NCI-H524 treated with DMSO at 0.1 percent for 48 hours (cell line): Measurements from ENCODE around the gene ZBTB17.

Experiments used
- DNase-seq: peaks from one replicate; lab custom pipeline; 2025; lab: John Stamatoyannopoulos, UW

Gene ZBTB17

DNA sequence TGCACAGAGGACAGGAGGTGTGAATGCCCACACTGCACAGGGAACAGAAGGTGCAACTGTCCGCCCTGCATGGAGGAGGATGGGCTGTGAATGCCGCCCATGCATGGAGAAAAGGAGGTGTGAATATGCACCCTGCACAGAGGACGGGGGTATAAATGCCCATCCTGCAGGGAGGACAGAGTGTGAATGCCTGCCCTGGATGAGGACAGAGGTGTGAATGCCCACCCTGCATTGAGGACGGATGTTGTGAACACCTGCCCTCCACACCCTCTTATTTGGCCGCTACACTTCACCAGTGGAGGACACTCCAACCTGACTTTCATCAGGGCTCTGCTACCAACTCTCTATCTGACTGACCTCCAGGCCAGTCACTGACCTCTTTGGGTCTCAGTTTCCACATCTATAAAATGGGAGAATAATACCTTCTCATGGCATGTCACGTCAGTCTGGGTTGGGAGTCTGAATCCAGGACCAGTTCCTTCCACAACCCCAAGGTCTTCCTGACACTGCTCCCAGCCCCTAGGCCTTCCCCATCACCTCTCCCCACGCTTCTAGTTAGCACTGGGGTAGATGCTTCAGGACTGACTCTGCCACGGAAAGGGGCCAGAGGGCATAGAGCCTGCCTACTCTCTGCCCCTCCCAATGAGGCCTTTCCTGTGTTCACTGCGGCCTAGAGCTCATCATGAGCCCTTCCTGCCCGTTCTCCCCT, 28.4 kb downstream of the ZBTB17 start:
- DNase-seq = no peak

DNA sequence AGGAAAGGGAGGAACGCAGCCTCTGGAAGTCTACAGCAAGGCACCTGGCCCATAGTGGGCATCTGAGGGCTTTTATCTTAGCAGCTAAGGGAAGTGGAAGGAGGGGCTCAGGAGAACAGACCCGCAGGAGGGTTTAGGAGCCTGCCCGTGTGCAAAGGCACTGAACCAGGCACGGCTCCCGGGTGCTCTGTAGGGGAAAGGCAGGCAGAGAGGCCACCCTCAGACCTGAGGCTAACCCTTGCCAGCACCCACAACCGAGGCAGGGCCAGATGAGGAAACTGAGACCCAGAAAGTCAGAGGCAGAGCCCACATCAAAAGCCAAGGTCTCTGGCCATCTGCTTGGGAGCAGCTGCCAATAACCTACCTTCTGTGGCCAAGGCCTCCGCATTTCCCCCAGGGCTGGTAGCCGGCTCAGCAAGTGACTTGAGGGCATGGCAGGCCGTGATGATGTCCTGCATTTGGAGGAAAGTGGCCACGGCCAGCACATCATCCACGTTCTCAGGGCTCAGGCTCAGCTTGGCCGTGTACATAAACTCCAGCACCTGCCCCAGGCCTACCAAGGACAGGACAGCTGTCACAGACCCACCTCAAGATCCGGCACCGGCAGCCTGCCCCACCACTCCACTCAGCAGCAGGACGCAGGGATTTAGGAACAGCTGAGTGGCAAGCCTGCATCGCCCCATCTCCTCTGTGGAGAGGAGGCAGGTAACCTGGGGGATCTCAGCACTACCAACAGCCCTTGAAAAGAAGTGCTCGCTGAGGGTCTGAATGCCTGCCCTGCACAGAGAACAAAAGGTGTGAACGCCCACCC, 29.1 kb downstream of the ZBTB17 start:
- DNase-seq = no peak

DNA sequence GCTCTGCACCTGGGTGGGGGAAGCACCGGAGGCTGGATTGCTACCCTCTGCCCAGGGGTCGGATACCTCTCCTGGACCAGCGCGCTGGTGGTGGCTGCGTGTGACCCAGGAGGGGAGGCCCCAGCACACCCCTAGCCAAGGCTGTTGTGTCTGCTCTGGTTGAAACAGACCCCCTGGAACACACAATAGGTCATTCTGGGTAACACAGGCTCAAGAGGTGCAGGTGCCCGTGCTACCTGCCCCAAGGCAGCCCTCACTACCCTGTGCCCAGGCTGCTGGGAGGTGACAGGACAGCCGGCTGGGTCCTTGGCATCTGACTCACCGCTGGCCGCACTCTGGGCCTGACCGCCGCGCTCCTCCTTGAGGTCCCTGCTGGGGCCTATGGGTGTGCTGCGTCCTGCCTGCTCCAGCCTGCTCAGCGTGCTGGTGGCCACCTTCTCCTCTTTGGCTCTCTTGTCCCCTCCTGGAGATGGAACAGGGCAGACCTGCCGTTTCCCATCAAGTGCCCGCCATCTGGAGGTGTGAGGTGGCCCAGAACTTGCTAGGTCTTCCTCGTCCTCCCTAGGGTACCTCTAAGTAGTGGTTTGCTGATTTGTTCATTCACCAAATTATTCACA, 30.0 kb downstream of the ZBTB17 start:
- DNase-seq = no peak

DNA sequence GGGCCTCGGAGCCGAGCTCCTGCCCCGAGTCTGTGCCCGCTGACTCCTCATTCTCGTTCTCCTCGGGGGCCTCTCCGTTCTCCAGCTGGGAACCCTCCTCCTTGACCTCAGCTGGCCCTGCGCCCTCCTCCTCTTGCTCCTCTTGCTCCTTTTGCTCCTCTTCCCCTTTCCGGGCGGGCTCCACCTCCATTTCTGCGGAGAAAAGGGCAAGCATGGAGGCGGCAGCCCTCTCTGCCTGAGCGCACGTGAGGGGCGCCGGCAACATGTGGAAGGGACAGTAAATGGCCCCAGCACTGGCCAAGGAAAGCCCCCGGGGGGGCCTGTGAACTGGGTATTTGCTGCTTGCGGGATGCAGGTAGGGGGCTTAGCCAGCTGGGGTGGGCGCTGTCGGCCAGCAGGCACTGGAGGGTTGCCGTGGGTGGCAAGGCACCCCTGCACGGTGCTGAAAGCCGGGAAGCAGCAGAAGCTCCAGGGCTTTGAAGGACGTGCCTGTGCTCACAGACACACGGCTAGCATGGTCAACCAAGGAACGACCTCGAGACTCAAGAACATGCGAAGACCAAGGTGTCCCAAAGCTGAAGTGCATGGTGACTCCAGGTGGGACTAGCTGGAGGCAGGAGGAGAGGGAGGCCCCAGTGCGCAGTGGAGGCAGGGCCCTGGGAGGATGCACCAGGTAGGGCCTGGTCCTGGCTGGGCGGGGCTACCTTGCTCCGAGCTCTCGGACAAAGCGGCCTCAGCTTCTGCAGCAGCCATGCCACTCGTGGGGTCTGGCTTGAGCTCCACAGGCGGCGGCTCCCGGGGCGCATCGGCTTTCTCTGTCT, 30.7 kb downstream of the ZBTB17 start:
- no peak for DNase-seq

DNA sequence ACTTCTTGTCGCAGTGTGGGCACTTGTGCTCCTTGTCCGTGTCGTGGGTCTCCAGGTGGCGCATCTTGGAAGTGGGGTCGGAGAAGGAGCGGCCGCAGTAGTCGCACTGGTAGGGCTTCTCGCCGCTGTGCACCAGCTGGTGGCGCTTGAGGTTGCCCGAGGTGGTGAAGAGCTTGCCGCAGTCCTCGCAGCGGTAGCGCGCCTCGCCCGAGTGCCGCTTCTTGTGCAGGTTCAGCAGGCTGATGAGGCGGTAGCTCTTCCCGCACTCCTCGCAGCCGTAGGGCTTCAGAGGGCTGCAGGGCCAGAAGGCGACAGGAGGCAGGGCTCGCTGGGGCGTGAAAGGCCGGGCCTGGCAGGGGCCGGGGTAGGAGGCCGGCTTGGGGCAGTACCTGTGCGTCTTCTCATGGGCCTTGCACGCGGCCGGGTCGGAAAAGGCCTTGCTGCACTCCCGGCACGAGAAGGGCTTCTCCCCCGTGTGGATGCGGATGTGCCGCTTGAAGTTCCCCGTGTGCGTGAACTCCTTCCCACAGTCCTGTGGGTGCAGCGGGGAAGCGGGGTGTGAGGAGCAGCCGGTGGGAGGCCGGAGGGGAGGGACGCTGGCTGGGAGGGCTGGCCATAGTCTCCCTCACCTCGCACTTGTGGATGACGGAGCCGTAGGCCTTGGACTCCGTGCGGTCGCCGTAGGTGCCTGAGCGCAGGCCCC, 31.4 kb downstream of the ZBTB17 start:
- no peak for DNase-seq

DNA sequence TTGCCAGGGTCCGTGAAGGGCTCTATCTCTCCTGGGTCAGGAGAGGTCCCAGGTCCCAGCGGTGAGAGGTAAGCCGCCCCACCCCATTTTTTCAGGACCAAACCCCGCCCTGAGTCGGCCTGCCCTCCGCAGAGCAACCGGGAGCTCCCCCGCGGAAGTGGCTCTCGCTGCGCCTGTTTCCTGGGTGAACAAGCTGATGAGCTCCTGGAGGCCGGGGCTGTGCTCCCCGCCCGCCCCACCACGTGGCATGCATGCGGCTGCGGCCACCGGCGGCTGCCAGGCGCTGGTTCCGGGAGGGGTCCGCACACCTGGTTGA, 32.0 kb downstream of the ZBTB17 start:
- no peak for DNase-seq

DNA sequence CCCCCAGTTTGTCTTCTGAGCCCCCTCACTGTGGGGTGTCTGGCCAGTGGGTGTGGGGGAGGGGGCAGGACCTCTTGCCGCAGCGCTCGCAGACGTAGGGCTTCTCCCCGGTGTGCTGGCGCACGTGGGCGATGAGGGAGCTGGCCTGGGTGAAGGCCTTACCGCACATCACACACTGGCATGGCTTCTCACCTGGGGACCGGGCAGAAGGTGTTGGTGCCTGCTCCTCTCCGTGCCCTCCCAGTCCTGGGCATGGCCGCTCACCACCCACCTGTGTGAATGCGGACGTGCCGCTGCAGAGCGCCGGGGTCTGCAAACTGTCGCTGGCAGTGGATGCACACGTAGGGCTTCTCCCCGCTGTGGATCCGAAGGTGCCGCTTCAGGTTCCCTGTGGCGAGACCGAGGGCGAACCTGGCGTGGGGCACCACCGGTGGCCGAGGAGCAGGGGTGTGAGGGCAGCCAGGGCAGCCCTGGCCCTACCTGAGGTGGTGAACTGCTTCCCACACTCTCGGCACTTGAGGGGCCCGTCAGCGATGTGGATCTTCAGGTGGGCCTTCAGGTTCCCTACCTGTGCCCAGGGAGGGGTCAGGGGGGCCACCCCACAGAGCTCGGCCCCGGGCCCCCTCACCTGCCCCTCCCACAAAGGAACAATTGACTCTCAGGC, 32.4 kb downstream of the ZBTB17 start:
- no peak for DNase-seq

DNA sequence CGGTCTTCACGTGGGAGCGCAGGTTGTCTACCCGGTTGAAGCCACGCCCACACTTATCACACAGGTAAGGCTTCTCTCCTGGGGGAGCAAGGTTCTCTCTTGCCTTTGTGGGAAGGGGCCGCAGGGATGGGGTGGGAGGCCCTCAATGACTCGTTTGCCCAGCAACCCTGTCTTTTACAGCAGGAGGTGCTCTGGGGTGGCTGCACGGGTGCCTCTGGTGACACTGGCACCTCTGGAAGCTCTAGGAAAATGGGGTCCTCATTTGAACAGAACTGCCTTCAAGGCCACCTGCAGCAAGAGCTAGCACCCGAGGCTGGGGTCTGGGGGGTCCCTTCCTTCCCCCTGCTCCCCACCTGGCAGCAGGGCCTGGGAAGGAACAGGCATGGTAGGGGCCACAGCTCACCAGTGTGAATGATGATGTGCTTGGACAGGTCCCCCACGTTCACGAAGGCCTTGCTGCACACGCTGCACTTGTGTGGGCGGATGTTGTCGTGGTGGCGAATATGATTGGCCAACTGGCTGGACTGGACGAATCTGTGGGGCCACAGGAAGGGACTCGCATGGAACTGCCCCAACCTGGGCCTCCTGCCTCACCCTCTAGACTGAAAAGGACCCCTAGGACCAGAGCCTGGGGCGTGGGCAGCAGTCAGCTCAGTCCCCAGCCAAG, 33.1 kb downstream of the ZBTB17 start:
- DNase-seq = no peak

DNA sequence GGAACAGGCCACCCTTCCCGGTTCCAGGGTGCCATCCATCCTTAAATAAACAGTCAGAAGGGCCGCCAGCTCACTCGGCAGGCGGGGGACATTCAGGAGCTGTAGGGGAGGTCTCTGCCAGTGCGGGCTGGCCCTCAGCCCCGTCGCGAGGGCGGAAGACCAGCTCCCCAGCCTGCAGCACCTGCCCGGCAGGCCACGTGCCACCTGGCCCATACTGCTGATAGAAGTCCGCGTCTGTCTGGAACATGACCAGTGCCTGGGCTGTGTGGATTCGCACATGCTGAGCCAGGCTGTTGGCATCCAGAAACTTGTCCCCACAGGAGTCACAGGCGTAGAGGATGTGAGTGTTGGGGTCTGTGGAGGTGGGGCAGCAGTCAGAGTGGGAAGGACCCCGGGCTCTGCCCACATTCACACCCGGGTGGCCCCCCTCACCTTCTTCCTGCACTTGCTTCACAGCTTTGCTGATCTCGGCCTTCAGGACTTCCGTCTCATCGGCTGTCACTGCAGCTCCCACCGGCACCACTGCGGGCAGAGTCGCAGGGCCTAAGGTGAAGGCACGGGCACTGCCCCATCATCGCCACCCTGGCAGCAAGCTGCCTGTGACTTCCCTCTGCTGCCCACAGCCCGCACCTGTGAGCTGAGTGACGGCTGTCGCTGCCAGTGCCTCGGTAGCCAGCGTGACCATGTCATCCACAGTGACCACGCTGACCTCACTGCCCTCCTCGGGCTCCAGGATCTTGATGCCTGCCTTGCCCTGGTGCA, 33.8 kb downstream of the ZBTB17 start:
- DNase-seq = no peak

DNA sequence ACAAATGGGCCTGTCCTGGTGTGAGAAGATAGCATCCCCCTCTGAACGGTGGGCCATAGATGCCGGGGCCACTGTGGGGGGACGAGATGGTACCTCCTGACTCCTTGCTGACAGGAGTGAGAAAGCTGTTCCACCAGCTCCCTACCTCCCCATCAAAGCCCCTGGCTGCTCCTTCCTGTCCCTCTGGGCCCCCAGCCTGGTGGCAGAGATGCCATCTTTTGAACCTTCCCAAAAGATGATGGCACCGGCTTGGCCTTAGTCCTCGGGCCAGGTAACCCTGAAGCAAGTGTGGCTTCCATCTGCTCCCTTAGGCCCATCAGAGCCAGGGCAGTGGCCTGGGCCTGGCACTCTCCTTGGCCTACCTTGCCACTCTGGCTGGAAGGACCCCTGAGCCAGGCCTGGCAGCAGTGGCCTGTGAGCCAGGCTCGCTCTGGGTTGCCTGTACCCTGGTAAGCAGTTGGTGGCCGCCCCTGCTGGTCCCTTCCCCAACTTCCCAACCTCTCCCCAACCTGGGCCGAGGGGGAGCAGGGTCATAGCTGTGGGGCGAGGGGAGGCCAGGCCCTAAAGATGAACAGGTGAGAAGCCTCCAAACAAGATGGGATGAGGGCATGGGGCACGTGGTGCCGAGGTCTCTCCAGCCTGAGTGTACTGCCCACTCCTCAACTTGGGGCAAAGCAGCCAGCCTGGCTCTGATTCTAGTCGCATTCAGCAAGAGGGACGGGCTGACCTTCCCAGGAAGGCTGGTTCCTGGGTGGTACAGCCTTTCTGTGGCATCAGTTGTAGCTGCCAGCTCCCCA, 34.7 kb downstream of the ZBTB17 start:
- no peak for DNase-seq

DNA sequence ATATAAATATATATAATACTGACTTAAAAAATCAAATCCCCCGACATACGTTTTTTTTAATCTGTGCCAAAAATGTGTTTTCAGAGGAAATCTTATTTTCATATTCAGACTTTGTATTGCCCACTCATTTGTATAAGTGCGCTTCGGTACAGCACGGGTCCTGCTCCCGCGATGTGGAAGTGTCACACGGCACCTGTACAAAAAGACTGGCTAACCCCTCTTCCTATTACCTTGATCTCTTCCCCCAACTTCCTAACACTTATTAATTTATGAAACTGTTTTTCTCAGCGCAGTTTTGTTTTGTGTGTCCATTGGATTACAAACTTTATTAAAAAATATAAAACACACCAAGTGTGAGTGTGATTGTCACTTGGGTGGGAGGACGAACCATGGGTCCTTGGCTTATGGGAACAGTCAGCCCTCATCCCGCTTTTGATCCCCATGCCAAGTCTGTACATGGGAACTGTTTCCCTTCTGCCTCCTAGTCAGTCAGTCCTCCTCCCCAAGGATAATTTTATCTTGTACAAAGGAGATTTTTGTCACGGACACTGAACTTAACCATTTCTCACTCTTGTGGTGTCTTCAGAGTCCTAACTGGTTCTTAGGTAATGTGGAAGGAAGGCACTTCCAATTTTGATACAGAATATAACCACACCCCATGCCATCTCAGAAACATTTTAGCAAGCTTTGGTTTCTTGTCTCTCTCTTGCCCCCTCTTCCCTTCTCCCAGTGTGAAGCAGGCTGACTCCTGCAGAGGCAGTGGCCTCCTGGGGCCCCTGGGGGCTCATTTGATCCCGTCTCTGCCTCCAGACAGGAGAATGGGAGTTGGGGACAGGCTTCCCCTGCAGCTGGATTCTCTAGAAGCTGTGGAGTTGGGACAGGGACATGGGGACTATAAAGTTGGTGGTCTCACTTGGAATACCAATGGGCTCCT, 35.5 kb downstream of the ZBTB17 start:
- DNase-seq = no peak

DNA sequence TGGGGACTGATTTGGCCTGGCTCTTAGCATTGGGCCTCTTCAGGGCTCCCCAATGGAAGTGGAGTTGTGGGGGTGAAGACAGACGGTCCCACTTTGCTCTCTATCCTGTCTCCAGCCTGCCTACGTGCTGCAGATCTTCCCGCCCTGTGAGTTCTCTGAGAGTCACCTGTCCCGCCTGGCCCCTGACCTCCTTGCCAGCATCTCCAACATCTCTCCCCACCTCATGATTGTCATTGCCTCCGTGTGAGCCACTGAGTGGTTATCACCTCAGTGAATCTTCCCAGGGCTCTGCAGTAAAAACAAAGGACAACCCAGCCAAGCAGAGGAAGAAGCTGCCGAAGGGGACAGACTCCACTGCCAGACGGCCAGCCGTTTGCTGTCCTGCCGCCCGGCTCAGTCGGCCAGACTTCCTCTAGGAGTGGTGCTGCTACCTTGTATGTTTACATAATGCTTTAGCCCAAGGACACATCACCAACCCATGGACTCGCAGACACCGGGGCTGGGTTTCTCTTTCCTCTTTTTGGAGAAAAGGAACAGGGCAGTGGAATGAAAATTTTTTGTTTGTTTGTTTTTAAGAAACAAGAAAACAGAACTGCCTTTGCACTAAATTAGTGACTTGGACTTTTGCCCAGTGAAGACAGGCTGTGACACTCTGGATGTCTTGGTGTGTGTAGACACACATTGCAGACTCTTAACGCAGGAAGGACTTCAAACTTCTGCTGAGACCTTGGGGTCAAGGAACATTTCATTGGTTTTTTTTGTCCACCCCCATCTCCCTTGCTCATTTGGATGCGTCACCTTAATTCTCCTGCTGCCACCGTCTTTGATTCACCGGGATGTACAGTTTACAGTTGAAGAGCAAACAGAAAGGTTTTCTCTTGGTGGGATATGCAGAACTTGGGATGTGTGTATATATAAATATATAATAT, 36.5 kb downstream of the ZBTB17 start:
- DNase-seq = no peak

DNA sequence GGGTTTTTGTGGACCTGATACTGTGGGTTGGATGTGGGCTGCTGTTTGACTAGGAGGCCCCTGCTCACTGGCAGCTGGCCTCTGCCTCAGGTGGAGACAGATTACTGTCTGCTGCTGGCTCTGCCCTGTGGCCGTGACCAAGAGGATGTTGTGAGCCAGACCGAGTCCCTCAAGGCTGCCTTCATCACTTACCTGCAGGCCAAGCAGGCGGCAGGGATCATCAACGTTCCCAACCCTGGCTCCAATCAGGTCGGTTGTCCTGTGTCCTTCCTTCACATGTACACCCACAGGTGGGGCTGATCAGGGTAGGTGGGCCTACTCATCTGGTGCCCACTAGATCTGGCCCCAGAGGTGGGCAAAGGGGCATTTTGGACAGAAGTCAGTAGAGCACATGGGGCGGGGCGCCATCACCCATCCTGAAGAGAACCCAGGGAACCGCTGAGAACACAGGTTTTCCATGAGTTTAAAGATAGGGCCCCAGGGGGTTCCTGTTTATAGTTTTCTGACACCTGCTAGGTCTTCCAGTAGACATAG, 37.2 kb downstream of the ZBTB17 start:
- DNase-seq = no peak

DNA sequence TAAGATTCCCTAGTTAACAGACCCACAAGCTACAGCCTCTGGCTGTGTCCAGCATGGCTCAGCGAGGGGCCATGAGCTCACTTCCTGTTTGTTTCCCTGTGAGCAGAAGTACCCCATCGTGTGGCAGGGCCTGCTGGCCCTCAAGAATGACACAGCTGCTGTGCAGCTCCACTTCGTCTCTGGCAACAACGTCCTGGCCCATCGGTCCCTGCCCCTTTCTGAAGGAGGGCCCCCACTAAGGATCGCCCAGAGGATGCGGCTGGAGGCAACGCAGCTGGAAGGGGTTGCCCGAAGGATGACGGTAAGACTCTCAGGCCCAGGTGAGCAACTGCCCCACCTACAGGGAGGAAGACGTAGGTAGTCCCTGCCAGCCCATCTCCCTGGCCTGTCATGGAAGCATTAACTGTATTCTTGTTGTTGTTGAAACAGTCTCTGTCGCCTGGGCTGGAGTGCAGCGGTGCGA, 38.2 kb downstream of the ZBTB17 start:
- DNase-seq = no peak

DNA sequence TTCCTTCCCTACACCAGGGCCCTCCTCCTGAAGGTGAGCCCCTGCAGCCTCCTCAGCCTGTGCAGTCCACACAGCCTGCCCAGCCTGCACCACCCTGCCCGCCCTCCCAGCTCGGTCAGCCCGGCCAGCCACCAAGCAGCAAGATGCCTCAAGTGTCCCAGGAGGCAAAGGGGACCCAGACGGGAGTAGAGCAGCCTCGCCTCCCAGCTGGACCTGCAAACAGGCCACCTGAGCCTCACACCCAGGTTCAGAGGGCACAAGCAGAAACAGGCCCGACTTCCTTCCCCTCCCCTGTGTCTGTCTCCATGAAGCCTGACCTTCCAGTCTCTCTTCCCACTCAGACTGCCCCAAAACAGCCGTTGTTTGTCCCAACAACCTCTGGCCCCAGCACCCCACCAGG, 38.8 kb downstream of the ZBTB17 start:
- no peak for DNase-seq

DNA sequence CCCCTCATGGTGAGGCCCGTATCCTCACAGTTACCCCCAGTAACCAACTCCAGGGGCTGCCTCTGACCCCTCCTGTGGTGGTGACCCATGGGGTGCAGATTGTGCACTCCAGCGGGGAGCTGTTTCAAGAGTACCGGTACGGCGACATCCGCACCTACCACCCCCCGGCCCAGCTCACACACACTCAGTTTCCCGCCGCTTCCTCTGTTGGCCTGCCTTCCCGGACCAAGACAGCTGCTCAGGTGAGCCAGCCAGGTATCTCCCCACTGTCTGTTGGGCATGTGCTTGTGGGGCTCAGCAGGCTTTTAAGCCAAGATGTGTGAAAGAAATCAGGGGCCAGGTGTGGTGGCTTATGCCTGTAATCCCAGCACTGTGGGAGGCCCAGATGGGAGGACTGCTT, 39.9 kb downstream of the ZBTB17 start:
- DNase-seq = no peak
